ENCODE results near the gene KRAS.

DNA sequence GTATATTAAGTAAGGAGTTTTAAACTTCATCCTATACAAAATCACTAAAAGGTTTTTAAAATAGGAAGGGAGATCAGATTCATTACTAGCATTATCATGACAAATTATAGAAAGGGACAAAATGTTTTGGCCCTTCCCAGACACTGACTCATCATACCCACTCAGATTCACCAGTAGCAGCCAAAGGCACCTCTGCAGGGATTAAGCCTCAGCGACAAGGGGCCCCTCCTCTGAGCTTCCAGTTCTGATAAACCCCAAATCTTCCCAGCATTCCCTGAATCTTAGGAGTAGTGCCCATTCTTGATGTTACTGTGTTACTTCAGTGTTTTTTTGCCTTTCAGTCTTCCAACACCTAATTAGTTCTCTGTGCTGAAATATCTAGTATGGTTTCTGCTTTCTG lies 14.5 kb downstream of the KRAS start:
- TF ChIP-seq, protein P1, sequence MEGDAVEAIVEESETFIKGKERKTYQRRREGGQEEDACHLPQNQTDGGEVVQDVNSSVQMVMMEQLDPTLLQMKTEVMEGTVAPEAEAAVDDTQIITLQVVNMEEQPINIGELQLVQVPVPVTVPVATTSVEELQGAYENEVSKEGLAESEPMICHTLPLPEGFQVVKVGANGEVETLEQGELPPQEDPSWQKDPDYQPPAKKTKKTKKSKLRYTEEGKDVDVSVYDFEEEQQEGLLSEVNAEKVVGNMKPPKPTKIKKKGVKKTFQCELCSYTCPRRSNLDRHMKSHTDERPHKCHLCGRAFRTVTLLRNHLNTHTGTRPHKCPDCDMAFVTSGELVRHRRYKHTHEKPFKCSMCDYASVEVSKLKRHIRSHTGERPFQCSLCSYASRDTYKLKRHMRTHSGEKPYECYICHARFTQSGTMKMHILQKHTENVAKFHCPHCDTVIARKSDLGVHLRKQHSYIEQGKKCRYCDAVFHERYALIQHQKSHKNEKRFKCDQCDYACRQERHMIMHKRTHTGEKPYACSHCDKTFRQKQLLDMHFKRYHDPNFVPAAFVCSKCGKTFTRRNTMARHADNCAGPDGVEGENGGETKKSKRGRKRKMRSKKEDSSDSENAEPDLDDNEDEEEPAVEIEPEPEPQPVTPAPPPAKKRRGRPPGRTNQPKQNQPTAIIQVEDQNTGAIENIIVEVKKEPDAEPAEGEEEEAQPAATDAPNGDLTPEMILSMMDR (IDR thresholded peaks at IDR 0.05; ENCODE audit: extremely low read depth in 1 of 2, insufficient read depth in 1 of 2, low read depth in 1 of 2, low read length in 2 of 2), result no peak
- TF ChIP-seq JUN (IDR thresholded peaks at IDR 0.05; ENCODE audit: borderline replicate concordance, insufficient read depth, insufficient read length, low read depth), result no peak
- TF ChIP-seq EZH2 (IDR thresholded peaks at IDR 0.05; ENCODE audit: borderline replicate concordance, low read depth, low read length, severe bottlenecking), result no peak
- TF ChIP-seq, protein P2, sequence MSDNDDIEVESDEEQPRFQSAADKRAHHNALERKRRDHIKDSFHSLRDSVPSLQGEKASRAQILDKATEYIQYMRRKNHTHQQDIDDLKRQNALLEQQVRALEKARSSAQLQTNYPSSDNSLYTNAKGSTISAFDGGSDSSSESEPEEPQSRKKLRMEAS (IDR thresholded peaks at IDR 0.05; ENCODE audit: insufficient read depth, insufficient read length), result no peak
